ENCODE data around the gene LRSAM1. TPM values are rescaled to one million over a fixed set of nuclear protein-coding genes. Genes with fewer than 3 reads are reported as not detected.

The LRSAM1 gene
- total and polyA plus RNA-seq, 2 of the 8 experiments (the other 6 are each of a cell fraction or from before 2014, with no cell fraction given): 9.7 to 18.3 TPM

DNA sequence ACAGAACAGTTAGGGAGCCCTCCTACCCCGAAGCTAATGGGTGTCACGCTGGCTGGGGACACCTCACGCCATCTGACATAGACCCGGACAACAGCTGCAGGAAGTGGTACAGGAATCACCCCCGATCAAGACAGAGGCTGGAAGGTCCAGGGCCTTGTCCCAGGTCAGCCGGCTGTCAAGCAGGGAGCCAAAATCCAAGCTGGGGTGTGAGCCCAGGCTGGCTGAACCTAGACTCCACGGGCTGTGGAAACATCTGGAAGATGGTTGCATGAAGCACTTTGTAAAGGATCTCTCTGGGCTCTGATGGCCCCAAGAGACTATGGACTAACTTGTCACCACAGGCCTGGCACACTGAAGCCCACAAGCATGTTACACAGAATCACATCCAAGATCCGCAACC lies 91.9 kb downstream of the LRSAM1 start:
- Histone ChIP-seq H2BK12ac (ENCODE audit: low read depth, low read length) (no peak overlapping the region), H2BK5ac (ENCODE audit: low read depth, low read length) (no peak overlapping the region; the same call in 1 of the 2 replicates), H2BK20ac (ENCODE audit: low read length) (no peak overlapping the region), H3K27ac (ENCODE audit: low read depth, low read length) (no peak overlapping the region), H4K5ac (ENCODE audit: insufficient read length, low read depth, low read length) (no peak overlapping the region), H3K23me2 (ENCODE audit: low read depth, low read length) (peaks cover 2% of the 10 kb centered on the region; the same call in 1 of the 2 replicates), H2AK5ac (ENCODE audit: low read depth, low read length) (0 out of 2 replicates have a peak overlapping the region, but pooled peaks have one; percentile 53), H3K79me1 (ENCODE audit: low read depth, low read length) (peaks cover 37% of the 10 kb centered on the region), H3K36me3 (ENCODE audit: control insufficient read depth in 2 of 4, insufficient read depth in 4 of 4, low read length in 3 of 4) (no peaks in the 10 kb centered on the region), H3K4me3 (ENCODE audit: extremely low read depth in 1 of 4, insufficient read depth in 2 of 4, low read depth in 3 of 4, low read length in 4 of 4) (no peak overlapping the region), H3K4ac (replicated peaks; ENCODE audit: insufficient read length, low read depth, low read length) (no peak overlapping the region), H3K27me3 (replicated peaks in 1 of 4; ENCODE audit: control insufficient read depth in 3 of 4, extremely low read depth in 1 of 4, insufficient read depth in 3 of 4, low read length in 3 of 4) (no peaks in the 10 kb centered on the region), H2BK15ac (ENCODE audit: low read length) (no peak overlapping the region), H3K56ac (replicated peaks; ENCODE audit: insufficient read length, low read depth, low read length) (no peak overlapping the region), H3K9me3 (ENCODE audit: insufficient read depth in 2 of 2, low read depth in 1 of 2, low read length in 1 of 2) (no peaks in the 10 kb centered on the region), H3K79me2 (ENCODE audit: control insufficient read depth in 1 of 2, insufficient read depth in 2 of 2, low read length in 2 of 2) (peaks cover 0 to 38% of the 10 kb centered on the region in 2 experiments; a peak in 2 of 4 replicates), H3K9ac (replicated peaks in 1 of 4; ENCODE audit: extremely low read depth in 1 of 4, low read depth in 3 of 4, low read length in 3 of 4) (no peak overlapping the region), H4K20me1 (replicated peaks in 1 of 2; ENCODE audit: control insufficient read depth in 1 of 2, insufficient read depth in 2 of 2, low read length in 2 of 2) (peaks cover 8 to 12% of the 10 kb centered on the region in 2 experiments), H3K4me1 (replicated peaks in 1 of 4; ENCODE audit: control insufficient read depth in 3 of 4, insufficient read depth in 4 of 4, low read length in 3 of 4) (peaks cover 0 to 21% (median 8%) of the 10 kb centered on the region in 4 experiments; a peak in 5 of 7 replicates), H2AFZ (ENCODE audit: low read length) (no peak overlapping the region), H4K91ac (replicated peaks; ENCODE audit: insufficient read length, low read length) (no peak overlapping the region), H3K14ac (ENCODE audit: insufficient read length) (no peak overlapping the region), H3K23ac (ENCODE audit: insufficient read length) (no peak overlapping the region), H3K4me2 (ENCODE audit: insufficient read depth in 1 of 2, low read depth in 2 of 2, low read length in 2 of 2) (no peak overlapping the region), H4K8ac (ENCODE audit: extremely low read depth, insufficient read depth, low read length) (no peak overlapping the region), H3K18ac (ENCODE audit: extremely low read depth, low read length) (no peak overlapping the region), H2BK120ac (replicated peaks; ENCODE audit: low read depth, low read length) (no peak overlapping the region)
- TF ChIP-seq, protein P1, sequence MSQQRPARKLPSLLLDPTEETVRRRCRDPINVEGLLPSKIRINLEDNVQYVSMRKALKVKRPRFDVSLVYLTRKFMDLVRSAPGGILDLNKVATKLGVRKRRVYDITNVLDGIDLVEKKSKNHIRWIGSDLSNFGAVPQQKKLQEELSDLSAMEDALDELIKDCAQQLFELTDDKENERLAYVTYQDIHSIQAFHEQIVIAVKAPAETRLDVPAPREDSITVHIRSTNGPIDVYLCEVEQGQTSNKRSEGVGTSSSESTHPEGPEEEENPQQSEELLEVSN (IDR thresholded peaks at IDR 0.05): no peak
- no peak for TF ChIP-seq RFX5 (IDR thresholded peaks at IDR 0.05; ENCODE audit: borderline replicate concordance, low read depth, low read length)
- no peak for TF ChIP-seq ZNF274 (IDR thresholded peaks at IDR 0.05; ENCODE audit: borderline replicate concordance, extremely low read depth, low read length)
- no peak for TF ChIP-seq CHD1 (IDR thresholded peaks at IDR 0.05; ENCODE audit: low read depth, low read length)
- no peak for TF ChIP-seq HDAC6 (IDR thresholded peaks at IDR 0.05; ENCODE audit: low read depth, low read length)
- TF ChIP-seq CHD2 (IDR thresholded peaks at IDR 0.05; ENCODE audit: low read length): no peak
- 89% methylated on average over 8 of the region's 8 CpGs; no CpG with 5 or more reads in 1 of the 2 experiments for WGBS, 2 experiments (ENCODE audit: extremely low coverage in 1 of 2, insufficient coverage in 1 of 2, insufficient read length in 1 of 2, insufficient replicate concordance in 2 of 2, low coverage in 1 of 2, low lambda C conversion rate in 2 of 2, missing lambda C conversion rate in 1 of 2)
- ChIA-PET POLR2A (ENCODE audit: partially characterized antibody) (no interaction called here), CTCF (ENCODE audit: partially characterized antibody) (interaction anchor here (0.5 to 5.0 kb wide), 6 partner anchors 10 to 644 kb away, joined by 3 to 62 read pairs (median 6); no protein-coding TSS in a partner anchor)
- FAIRE-seq (no peak), DNase-seq (ENCODE audit: low read depth in 1 of 2, low spot score in 2 of 2) (no peak)

All from H1 (cell line).